ENCODE data around the gene ALG9. TPM values are rescaled to one million over a fixed set of nuclear protein-coding genes. Genes with fewer than 3 reads are reported as not detected.

ALG9 gene
- total RNA-seq, 2 donors from 2014 or later: 25.3 to 26.6 TPM

- no peak for DNase-seq
- H3K4me1 Mint-ChIP-seq: peaks cover 10% of the 10 kb centered on the region
- no peak overlapping the region for H3K4me3 Mint-ChIP-seq
- no peaks in the 10 kb centered on the region for H3K27me3 Mint-ChIP-seq (ENCODE audit: insufficient read depth)
- TF ChIP-seq CTCF (conservative IDR thresholded peaks at IDR 0.05): no peak
- 89% methylated on average over 1 to 2 of the region's 2 CpGs for WGBS, 2 experiments (ENCODE audit: insufficient coverage in 1 of 2, insufficient read length in 1 of 2)
- no peaks in the 10 kb centered on the region for H3K9me3 ChIP-seq (ENCODE audit: control insufficient read depth, low read length)
- no peak overlapping the region for H3K4me3 ChIP-seq (ENCODE audit: low read length)
- peaks cover 5% of the 10 kb centered on the region for H3K36me3 ChIP-seq (ENCODE audit: control insufficient read depth, insufficient read depth, low read length)
- H3K4me1 ChIP-seq (ENCODE audit: control insufficient read depth, insufficient read depth, low read length): no peaks in the 10 kb centered on the region
- H3K27me3 ChIP-seq (ENCODE audit: control insufficient read depth, insufficient read depth, low read length, poor library complexity, severe bottlenecking): no peaks in the 10 kb centered on the region
- no peak overlapping the region for H3K27ac ChIP-seq (ENCODE audit: low read depth, low read length)
- H3K36me3 Mint-ChIP-seq (ENCODE audit: low read depth): peaks cover 4% of the 10 kb centered on the region
- no peak overlapping the region for H3K9ac ChIP-seq (ENCODE audit: extremely low read depth, low read length, poor library complexity, severe bottlenecking)
- no peaks in the 10 kb centered on the region for H3K9me3 Mint-ChIP-seq
- no peak overlapping the region for H3K27ac Mint-ChIP-seq
Observed at GRCh38 chr11:111826322-111826950, 44.9 kb downstream of the ALG9 start.

GRCh38 chr11:111823629-111824028 lies 47.8 kb downstream of the ALG9 start:
- Histone ChIP-seq H3K27ac (ENCODE audit: low read depth, low read length) (no peak overlapping the region), H3K4me3 (ENCODE audit: low read length) (no peak overlapping the region), H3K36me3 (ENCODE audit: control insufficient read depth, insufficient read depth, low read length) (no peaks in the 10 kb centered on the region), H3K9ac (ENCODE audit: extremely low read depth, low read length, poor library complexity, severe bottlenecking) (no peak overlapping the region), H3K4me1 (ENCODE audit: control insufficient read depth, insufficient read depth, low read length) (no peaks in the 10 kb centered on the region), H3K9me3 (ENCODE audit: control insufficient read depth, low read length) (no peaks in the 10 kb centered on the region), H3K27me3 (ENCODE audit: control insufficient read depth, insufficient read depth, low read length, poor library complexity, severe bottlenecking) (no peaks in the 10 kb centered on the region)
- no peak overlapping the region for H3K27ac Mint-ChIP-seq
- H3K4me1 Mint-ChIP-seq: peaks cover 10% of the 10 kb centered on the region
- H3K36me3 Mint-ChIP-seq (ENCODE audit: low read depth): peaks cover 6% of the 10 kb centered on the region
- no peaks in the 10 kb centered on the region for H3K27me3 Mint-ChIP-seq (ENCODE audit: insufficient read depth)
- H3K9me3 Mint-ChIP-seq: no peaks in the 10 kb centered on the region
- TF ChIP-seq CTCF (conservative IDR thresholded peaks at IDR 0.05): no peak
- no peak overlapping the region for H3K4me3 Mint-ChIP-seq
- no peak for DNase-seq

DNA sequence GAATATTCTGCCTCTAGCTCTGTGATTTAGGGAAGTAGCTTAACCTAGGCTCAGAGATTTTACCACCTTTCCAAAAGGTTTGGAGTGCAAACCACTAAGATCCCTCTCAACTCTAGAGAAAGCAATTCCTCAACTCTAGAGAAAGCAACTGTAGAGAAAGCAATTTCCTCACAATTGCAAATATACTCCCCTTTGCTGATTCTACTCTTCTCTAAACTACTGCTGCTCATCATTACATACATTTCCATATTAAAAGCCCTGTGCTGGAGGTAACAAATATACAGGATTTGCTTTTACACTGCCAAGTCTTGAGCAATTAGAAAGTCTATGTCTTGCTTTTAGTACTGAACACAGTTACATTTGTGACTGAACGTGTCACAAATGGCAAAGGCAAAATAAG lies 48.2 kb downstream of the ALG9 start:
- H3K9me3 Mint-ChIP-seq: no peaks in the 10 kb centered on the region

More for the DNA sequence above, 48.2 kb downstream of the ALG9 start:
- Mint-ChIP-seq H3K27ac (peak overlapping the region; percentile 58), H3K36me3 (ENCODE audit: low read depth) (peaks cover 7% of the 10 kb centered on the region), H3K4me3 (no peak overlapping the region), H3K4me1 (peaks cover 10% of the 10 kb centered on the region), H3K27me3 (ENCODE audit: insufficient read depth) (no peaks in the 10 kb centered on the region)
- Histone ChIP-seq H3K4me1 (ENCODE audit: control insufficient read depth, insufficient read depth, low read length) (no peaks in the 10 kb centered on the region), H3K36me3 (ENCODE audit: control insufficient read depth, insufficient read depth, low read length) (no peaks in the 10 kb centered on the region), H3K9ac (ENCODE audit: extremely low read depth, low read length, poor library complexity, severe bottlenecking) (no peak overlapping the region), H3K27ac (ENCODE audit: low read depth, low read length) (no peak overlapping the region), H3K4me3 (ENCODE audit: low read length) (no peak overlapping the region), H3K9me3 (ENCODE audit: control insufficient read depth, low read length) (no peaks in the 10 kb centered on the region), H3K27me3 (ENCODE audit: control insufficient read depth, insufficient read depth, low read length, poor library complexity, severe bottlenecking) (no peaks in the 10 kb centered on the region)
- TF ChIP-seq CTCF (conservative IDR thresholded peaks at IDR 0.05): no peak
- no peak for DNase-seq
- 50 to 71% methylated on average over 1 of the region's 1 CpG for WGBS, 2 experiments (ENCODE audit: insufficient coverage in 1 of 2, insufficient read length in 1 of 2)
